G401 (cell line): ENCODE results near the gene CDK5RAP2. TPM values are rescaled to one million over a fixed set of nuclear protein-coding genes. Genes with fewer than 3 reads are reported as not detected.
"Not testable (repeated sequence)": the region's sequence is repeated elsewhere in the genome, so short reads cannot be mapped to it uniquely, and the experiment has no call there.

Experiments used
- DNase-seq: peaks from one replicate; pipeline ENCODE4 v3.0.0-alpha.2; 2015; ENCODE audit warnings: low spot score
- in situ Hi-C: cut with HindIII; loops from 2 replicates; pipeline ENCODE4 v1.10.0; 2016; ENCODE audit warnings: low sequenced_read_pairs, mixed read lengths
- total RNA-seq: library from RNA; depleted of rRNA; stranded (reverse); fragments of >200 nt; shearing (Covaris generic); gene quantifications from 2 replicates; pipeline ENCODE4 v1.2.3, GENCODE V29; 2014

CDK5RAP2 gene
- total RNA-seq, 1 experiment from 2014 or later: 54.8 TPM

GRCh38 chr9:120557205-120557604 lies 22.8 kb downstream of the CDK5RAP2 start:
- no peak for DNase-seq
- in situ Hi-C loops: no loop called here

GRCh38 chr9:120556775-120557174 lies 23.2 kb downstream of the CDK5RAP2 start:
- DNase-seq: no peak
- in situ Hi-C loops: no loop called here

- DNase-seq: no peak
- in situ Hi-C loops: no loop called here
Observed at GRCh38 chr9:120555839-120556238, 24.1 kb downstream of the CDK5RAP2 start.

GRCh38 chr9:120552210-120552704 lies 27.7 kb downstream of the CDK5RAP2 start:
- in situ Hi-C loops, DNase-seq: not testable (repeated sequence)

GRCh38 chr9:120545701-120546550 lies 34.0 kb downstream of the CDK5RAP2 start:
- in situ Hi-C loops: no loop called here

GRCh38 chr9:120544441-120544840 lies 35.5 kb downstream of the CDK5RAP2 start:
- in situ Hi-C loops: no loop called here
- no peak for DNase-seq

More at GRCh38 chr9:120545701-120546550, 34.0 kb downstream of the CDK5RAP2 start:
- DNase-seq: no peak

- in situ Hi-C loops: no loop called here
- no peak for DNase-seq
Observed at GRCh38 chr9:120542701-120543490, 37.1 kb downstream of the CDK5RAP2 start.

- in situ Hi-C loops: no loop called here
- DNase-seq: no peak
Observed at GRCh38 chr9:120541921-120542320, 38.0 kb downstream of the CDK5RAP2 start.

- in situ Hi-C loops: no loop called here
- no peak for DNase-seq
Observed at GRCh38 chr9:120539951-120540350, 40.0 kb downstream of the CDK5RAP2 start.

GRCh38 chr9:120538339-120538738 lies 41.6 kb downstream of the CDK5RAP2 start:
- peak; percentile 22 for DNase-seq
- in situ Hi-C loops: no loop called here

GRCh38 chr9:120536949-120537640 lies 42.9 kb downstream of the CDK5RAP2 start:
- DNase-seq: no peak
- in situ Hi-C loops: no loop called here

GRCh38 chr9:120536094-120536493 lies 43.9 kb downstream of the CDK5RAP2 start:
- in situ Hi-C loops: no loop called here
- no peak for DNase-seq

GRCh38 chr9:120534266-120534665 lies 45.7 kb downstream of the CDK5RAP2 start:
- no peak for DNase-seq
- in situ Hi-C loops: no loop called here

- in situ Hi-C loops: no loop called here
Observed at GRCh38 chr9:120532891-120533290, 47.1 kb downstream of the CDK5RAP2 start.

GRCh38 chr9:120532475-120532874 lies 47.5 kb downstream of the CDK5RAP2 start:
- DNase-seq: no peak
- in situ Hi-C loops: no loop called here

More at GRCh38 chr9:120532891-120533290, 47.1 kb downstream of the CDK5RAP2 start:
- DNase-seq: no peak

GRCh38 chr9:120531683-120532300 lies 48.2 kb downstream of the CDK5RAP2 start:
- peak; percentile 50 for DNase-seq
- in situ Hi-C loops: no loop called here

GRCh38 chr9:120530220-120530832 lies 49.6 kb downstream of the CDK5RAP2 start:
- DNase-seq, in situ Hi-C loops: not testable (repeated sequence)

- in situ Hi-C loops: no loop called here
Observed at GRCh38 chr9:120528829-120529228, 51.1 kb downstream of the CDK5RAP2 start.

GRCh38 chr9:120528327-120528726 lies 51.6 kb downstream of the CDK5RAP2 start:
- in situ Hi-C loops: no loop called here

More at GRCh38 chr9:120528829-120529228, 51.1 kb downstream of the CDK5RAP2 start:
- DNase-seq: no peak

More at GRCh38 chr9:120528327-120528726, 51.6 kb downstream of the CDK5RAP2 start:
- DNase-seq: no peak
